ENCODE results near the gene BTNL3.

The BTNL3 gene

DNA sequence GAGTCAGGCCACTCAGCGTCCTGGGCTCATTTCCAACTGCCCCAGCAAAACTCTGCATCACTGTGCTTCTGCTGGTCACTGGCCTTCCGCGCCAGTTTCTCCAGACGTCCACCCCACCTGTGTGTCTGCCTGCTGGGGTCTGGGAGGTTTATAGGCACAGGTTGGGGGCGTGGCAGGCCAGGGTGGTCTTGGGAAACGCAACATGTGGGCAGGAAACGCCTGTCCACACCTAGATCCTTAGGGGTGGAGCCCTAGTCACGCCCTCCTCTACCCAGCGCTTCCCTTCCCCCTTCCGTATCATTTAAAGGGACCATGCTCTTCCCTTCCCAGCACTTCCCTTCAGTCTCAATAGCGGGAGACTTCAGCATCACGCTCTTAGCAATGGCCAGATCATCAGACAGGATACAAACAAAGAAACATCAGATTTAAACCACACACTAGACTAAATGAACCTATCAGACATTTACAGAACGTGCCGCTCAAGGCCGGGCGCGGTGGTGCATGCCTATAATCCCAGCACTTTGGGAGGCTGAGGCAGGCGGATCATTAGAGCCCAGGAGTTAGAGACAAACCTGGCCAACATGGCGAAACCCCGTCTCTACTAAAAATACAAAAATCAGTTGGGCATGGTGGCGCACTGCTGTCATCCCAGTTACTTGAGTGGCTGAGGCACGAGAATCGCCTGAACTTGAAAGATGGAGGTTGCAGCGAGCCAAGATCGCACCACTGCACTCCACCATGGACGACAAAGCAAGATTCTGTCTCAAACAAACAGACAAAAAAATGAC lies 39.6 kb downstream of the BTNL3 start:
- no peaks in the 10 kb centered on the region for H4K20me1 ChIP-seq (ENCODE audit: control insufficient read depth, insufficient read depth, low read depth, low read length)
- H3K4me3 ChIP-seq (ENCODE audit: low read length), result no peak overlapping the region
- H3F3A ChIP-seq (ENCODE audit: control insufficient read depth, insufficient read depth), result no peaks in the 10 kb centered on the region
- no peaks in the 10 kb centered on the region for H3K79me2 ChIP-seq (ENCODE audit: control insufficient read depth, low read length)
- no peak overlapping the region for H3K27ac ChIP-seq (ENCODE audit: low read depth, low read length)
- no peaks in the 10 kb centered on the region for H3K9me2 ChIP-seq (replicated peaks; ENCODE audit: control insufficient read depth, low read length)
- TF ChIP-seq, protein P1, sequence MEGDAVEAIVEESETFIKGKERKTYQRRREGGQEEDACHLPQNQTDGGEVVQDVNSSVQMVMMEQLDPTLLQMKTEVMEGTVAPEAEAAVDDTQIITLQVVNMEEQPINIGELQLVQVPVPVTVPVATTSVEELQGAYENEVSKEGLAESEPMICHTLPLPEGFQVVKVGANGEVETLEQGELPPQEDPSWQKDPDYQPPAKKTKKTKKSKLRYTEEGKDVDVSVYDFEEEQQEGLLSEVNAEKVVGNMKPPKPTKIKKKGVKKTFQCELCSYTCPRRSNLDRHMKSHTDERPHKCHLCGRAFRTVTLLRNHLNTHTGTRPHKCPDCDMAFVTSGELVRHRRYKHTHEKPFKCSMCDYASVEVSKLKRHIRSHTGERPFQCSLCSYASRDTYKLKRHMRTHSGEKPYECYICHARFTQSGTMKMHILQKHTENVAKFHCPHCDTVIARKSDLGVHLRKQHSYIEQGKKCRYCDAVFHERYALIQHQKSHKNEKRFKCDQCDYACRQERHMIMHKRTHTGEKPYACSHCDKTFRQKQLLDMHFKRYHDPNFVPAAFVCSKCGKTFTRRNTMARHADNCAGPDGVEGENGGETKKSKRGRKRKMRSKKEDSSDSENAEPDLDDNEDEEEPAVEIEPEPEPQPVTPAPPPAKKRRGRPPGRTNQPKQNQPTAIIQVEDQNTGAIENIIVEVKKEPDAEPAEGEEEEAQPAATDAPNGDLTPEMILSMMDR (IDR thresholded peaks at IDR 0.05; ENCODE audit: low read depth, low read length, poor library complexity, severe bottlenecking), result no peak
- no peaks in the 10 kb centered on the region for H3K36me3 ChIP-seq (ENCODE audit: control insufficient read depth, low read length)
- H3K4me2 ChIP-seq (ENCODE audit: low read length), result no peak overlapping the region
- H3K4me1 ChIP-seq (ENCODE audit: control insufficient read depth, low read length), result no peaks in the 10 kb centered on the region
- no peaks in the 10 kb centered on the region for H3K27me3 ChIP-seq (ENCODE audit: control insufficient read depth, low read length)
- no peaks in the 10 kb centered on the region for H3K9me3 ChIP-seq (ENCODE audit: control insufficient read depth, insufficient read depth, low read length)

DNA sequence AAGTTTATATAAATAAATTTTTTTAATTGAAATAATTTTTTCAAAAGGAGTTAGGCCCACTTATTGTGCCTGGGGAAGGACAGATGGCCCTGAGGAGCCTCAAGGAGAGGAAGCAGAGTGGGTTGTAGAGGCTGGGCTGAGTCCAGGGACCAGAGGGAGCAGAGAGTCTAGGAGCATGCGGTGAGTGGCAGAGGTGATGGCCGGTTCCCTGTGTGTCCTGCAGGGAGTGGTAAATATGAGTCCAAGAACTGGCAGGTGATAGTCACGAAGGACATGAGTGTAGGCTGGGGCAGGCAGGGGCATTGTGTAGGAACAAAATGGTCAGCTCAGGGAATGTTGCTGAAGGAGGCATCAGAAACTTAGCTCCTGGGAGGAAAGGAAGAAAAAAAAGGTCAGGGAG lies 43.1 kb downstream of the BTNL3 start:
- no peaks in the 10 kb centered on the region for H3F3A ChIP-seq (ENCODE audit: control insufficient read depth, insufficient read depth)
- H3K4me2 ChIP-seq (ENCODE audit: low read length), result no peak overlapping the region
- H3K4me1 ChIP-seq (ENCODE audit: control insufficient read depth, low read length), result no peaks in the 10 kb centered on the region
- H3K27me3 ChIP-seq (ENCODE audit: control insufficient read depth, low read length), result no peaks in the 10 kb centered on the region
- no peaks in the 10 kb centered on the region for H3K9me3 ChIP-seq (ENCODE audit: control insufficient read depth, insufficient read depth, low read length)
- H3K79me2 ChIP-seq (ENCODE audit: control insufficient read depth, low read length), result no peaks in the 10 kb centered on the region
- TF ChIP-seq, protein P1 (IDR thresholded peaks at IDR 0.05; ENCODE audit: low read depth, low read length, poor library complexity, severe bottlenecking), result no peak
- no peak for TF ChIP-seq EZH2phosphoT487 (IDR thresholded peaks at IDR 0.05; ENCODE audit: borderline replicate concordance, low read length)
- no peaks in the 10 kb centered on the region for H3K9me2 ChIP-seq (replicated peaks; ENCODE audit: control insufficient read depth, low read length)
- no peaks in the 10 kb centered on the region for H4K20me1 ChIP-seq (ENCODE audit: control insufficient read depth, insufficient read depth, low read depth, low read length)
- H3K36me3 ChIP-seq (ENCODE audit: control insufficient read depth, low read length), result no peaks in the 10 kb centered on the region
- H3K4me3 ChIP-seq (ENCODE audit: low read length), result no peak overlapping the region
- no peak overlapping the region for H3K27ac ChIP-seq (ENCODE audit: low read depth, low read length)

DNA sequence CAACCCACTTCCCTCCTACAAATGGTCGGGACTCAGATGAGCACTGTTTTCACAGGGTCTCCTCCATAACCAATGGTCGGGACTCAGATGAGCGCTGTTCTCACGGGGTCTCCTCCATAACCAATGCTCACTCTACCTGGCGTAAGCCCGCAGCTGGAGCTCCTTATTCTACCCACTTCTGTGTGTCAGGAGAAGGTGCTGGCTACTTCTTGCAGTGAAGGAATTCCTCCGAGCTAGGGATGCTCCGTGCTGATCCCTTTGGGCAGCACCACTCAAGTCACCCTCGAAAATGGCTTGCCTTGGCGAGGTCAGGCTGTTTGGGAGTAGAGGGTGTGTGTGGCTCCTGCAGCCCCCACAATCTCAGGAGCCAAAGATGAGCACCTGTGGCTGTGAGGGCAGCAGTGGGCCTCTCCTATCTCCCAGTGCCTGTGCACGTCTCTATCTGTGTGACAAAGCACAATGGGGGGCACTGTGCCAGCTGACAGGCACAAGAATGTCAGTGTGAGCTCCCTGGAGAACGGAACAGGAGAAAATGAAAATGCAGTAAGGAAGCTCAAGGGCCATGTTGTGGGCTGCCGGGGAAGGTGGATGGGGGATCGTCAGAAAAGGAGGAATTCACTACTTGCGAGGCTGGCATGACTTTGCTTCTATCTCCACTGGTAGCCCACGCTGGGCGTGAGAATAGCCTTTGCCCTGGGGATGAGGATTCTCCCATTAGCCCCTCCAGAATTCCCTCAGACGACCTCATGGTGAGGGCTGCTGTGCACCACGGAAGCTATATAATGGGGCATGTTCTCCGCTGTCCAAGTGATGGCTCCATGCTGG lies 47.6 kb downstream of the BTNL3 start:
- H3K4me2 ChIP-seq (ENCODE audit: low read length), result no peak overlapping the region
- H3K4me1 ChIP-seq (ENCODE audit: control insufficient read depth, low read length), result no peaks in the 10 kb centered on the region
- H3F3A ChIP-seq (ENCODE audit: control insufficient read depth, insufficient read depth), result no peaks in the 10 kb centered on the region
- H3K9me3 ChIP-seq (ENCODE audit: control insufficient read depth, insufficient read depth, low read length), result peaks cover 3% of the 10 kb centered on the region; the same call in 1 of the 2 replicates
- H3K9me2 ChIP-seq (replicated peaks; ENCODE audit: control insufficient read depth, low read length), result no peaks in the 10 kb centered on the region
- no peak overlapping the region for H3K4me3 ChIP-seq (ENCODE audit: low read length)
- no peak for TF ChIP-seq EZH2phosphoT487 (IDR thresholded peaks at IDR 0.05; ENCODE audit: borderline replicate concordance, low read length)
- TF ChIP-seq, protein P1 (IDR thresholded peaks at IDR 0.05; ENCODE audit: low read depth, low read length, poor library complexity, severe bottlenecking), result no peak
- H3K36me3 ChIP-seq (ENCODE audit: control insufficient read depth, low read length), result no peaks in the 10 kb centered on the region
- no peak overlapping the region for H3K27ac ChIP-seq (ENCODE audit: low read depth, low read length)
- H3K79me2 ChIP-seq (ENCODE audit: control insufficient read depth, low read length), result no peaks in the 10 kb centered on the region
- H3K27me3 ChIP-seq (ENCODE audit: control insufficient read depth, low read length), result 0 out of 2 replicates have a peak, but pooled peaks cover 1% of the 10 kb centered on the region
- H4K20me1 ChIP-seq (ENCODE audit: control insufficient read depth, insufficient read depth, low read depth, low read length), result no peaks in the 10 kb centered on the region

Measured in DOHH2 (cell line).